ENCODE results near the gene ZNF385D.

Gene ZNF385D

DNA sequence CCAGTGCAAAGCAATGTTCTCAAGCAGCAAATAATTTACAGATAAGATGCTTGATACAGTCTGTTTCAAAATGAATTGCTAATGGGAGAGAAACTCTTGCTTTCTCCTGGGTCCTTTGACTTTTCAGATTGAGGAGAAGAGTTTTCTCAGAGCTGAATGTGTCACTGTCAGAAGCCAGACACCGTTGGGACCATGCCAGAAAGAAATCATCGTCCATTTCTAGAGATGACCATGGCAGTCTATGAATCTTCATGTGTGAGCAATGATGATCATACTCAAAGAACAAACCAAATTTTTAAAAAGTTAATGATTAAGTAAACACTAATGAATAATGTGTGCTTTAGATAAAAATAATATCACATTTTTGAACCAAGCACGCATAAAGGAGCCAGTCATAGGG is 77.6 kb downstream of the ZNF385D start:
- no peak for DNase-seq (ENCODE audit: low read depth)

DNA sequence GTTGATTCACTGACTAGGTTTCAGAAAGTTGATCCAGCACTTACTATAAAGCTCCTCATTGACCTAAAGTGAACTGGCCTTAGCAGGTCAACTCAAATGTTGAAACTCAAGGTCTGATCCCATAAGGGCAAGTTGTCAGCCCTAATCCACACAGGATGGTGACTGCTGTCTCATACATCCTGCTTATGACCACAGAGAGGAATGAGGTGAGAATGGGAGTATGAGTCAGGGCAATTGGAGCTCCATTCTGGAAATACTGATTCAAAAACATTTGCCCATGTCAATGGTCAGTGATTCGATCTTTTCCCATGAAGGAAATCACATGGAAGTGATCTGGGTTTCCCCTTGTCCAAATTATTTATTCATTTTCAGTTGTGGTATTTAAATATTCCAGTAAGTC is 78.7 kb downstream of the ZNF385D start:
- DNase-seq (ENCODE audit: low read depth) = peak; percentile 65

DNA sequence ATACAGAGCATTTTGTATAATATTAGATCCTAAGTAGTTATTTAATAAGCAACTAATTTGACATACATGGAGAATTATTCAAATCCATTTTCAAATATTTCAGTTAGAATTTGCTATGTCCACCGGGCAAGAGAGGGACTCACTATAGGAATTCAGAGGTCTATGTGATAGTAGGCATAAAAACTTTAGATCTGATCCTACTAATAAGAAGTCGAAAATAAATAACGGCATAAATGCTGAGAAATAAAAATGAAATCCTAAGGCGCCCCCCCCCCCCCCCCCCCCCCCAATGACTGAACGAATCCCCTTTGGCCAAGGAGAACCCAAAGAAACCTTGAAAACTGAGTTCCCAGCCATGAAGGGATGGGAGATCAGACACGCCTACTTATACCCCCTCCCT is 80.6 kb downstream of the ZNF385D start:
- no peak for DNase-seq (ENCODE audit: low read depth)

DNA sequence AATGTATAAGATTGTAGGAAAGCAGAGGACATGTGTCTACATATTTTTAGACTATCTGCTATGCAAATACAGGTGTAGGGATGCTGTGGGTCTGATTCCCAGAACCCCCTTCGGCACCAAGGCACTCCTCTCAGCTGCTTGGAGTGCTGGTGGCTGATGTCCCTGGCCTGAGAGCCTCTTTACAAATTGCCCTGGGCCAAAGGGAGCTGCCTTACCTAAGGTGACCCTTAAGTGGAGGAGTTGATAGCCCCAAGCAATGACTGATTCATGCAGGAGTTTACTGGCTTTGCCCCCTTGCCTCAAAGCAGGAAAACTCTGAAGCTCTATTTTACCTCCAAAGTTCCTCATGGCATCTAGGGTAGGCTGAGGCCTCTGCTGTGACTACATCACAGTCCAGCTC is 83.0 kb downstream of the ZNF385D start:
- no peak for DNase-seq (ENCODE audit: low read depth)

DNA sequence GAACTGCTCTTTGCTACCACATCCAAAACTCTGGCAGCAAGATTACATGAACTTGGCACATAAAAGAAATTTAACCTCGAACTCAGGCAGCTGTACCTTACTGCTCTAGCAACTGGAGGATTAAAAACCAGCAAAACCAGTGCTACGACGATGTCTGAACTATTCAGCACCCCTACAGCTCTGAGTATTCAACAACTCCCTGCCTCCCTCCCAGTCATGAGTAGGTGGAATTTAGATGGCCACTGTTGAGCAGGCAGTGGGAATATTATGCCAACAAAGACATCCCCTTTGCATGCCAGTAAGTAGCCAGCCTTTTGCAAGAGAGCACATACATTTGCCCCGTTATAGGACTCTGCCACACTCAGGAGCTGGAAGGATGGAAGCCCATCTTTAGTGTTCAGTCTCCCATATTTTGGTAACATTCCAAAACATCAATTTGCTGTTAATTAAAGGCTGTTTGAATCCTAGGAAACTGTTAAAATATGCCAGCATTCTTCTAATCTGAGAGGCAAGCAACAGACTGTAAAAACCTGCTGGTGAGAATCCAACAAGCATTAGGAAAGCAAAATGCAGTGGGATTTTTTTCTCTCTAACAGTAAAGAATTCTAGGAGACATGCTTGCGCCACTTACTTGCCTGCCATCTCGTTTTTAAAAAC is 85.4 kb downstream of the ZNF385D start:
- DNase-seq (ENCODE audit: low read depth) = no peak

DNA sequence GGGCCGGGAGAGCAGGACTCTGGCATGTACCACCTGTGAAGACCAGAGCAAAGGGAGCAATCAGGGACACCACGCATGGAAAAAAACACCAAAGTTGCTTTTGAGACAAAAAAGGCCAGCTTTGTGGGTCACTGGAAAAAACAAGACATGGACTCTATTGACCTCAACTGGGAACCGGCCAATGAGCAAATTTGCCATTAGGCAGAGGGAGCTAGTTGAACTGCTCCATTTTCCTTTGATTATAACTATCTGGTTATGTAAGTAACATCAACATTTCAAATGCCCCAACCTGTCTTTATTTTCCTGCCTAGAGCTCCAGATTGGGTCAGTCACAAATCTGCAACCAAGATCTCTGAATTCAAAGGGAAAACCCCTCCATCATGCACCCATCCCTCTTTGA is 86.0 kb downstream of the ZNF385D start:
- no peak for DNase-seq (ENCODE audit: low read depth)

DNA sequence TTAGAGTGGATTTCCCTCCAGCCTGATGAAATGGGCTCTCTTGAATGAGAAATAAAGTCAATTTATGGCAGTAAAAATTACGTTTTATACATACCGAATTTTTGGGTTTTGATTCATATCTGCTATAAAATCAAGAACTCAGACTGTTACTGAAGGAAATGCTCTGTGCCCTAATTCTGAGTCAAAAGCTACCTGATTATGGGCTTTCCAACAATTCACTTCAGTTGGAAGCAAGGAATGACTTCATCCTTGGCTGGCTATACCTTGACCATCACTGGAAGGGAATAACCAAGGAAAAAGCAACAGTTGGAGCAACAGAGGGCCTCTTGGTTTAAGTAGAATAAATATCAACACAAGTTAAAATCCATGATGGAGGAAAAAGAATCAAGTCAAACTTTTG is 88.6 kb downstream of the ZNF385D start:
- no peak for DNase-seq (ENCODE audit: low read depth)

DNA sequence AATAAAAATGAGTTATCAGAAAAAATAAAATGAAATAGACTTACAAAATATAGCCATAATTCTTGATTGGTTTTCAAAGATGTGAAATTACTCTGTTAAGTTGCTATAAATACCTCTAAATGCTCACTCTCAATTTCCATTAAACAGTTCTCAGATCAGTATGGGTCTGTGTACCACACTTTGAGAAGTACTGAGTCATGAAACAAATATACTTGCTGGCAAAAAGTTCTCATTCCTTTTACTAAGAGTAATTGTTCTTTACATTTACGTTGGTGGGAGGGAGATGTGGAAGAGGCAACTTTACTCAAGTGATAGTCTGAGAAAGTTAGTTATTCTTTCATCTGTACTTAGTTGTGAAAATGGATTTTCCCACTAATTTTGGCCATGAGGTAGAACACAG is 96.3 kb downstream of the ZNF385D start:
- DNase-seq (ENCODE audit: low read depth) = no peak

DNA sequence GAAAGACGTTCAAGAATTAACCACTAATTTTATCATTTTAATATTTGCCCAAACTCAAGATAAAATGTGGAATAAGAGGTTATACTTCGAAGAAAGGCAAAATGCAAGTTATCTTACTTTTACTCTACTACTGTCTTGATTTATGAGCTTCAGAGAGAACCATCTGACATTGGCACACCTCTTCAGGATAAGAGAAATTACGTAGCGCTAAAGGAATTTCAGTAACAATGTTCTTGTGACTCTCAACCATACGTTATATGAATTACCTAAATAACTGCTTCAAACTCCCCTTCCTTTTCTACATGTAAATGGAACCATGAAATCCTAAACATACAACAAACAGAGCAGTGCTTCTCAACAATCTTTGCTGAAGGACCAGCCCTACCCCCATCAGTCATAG is 96.8 kb downstream of the ZNF385D start:
- DNase-seq (ENCODE audit: low read depth) = no peak

DNA sequence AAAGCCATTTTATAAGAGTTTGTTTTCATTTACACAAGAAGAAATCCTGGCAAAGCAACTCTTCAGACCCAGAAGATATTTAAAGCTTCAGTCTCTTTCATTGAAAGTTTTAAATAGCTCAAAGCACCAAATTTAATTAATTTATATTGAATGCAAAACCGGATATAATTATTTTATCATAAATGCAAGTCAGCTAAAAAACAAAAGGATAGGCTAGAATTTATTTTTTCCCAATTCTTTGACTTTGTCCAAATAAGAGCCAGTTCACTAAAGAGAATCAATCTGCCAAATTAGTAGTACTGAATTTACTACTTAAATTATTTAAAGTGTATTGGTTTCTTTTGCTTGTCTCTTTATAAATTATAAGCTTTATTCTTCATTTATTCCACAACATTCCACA is 101.5 kb downstream of the ZNF385D start:
- no peak for DNase-seq (ENCODE audit: low read depth)

DNA sequence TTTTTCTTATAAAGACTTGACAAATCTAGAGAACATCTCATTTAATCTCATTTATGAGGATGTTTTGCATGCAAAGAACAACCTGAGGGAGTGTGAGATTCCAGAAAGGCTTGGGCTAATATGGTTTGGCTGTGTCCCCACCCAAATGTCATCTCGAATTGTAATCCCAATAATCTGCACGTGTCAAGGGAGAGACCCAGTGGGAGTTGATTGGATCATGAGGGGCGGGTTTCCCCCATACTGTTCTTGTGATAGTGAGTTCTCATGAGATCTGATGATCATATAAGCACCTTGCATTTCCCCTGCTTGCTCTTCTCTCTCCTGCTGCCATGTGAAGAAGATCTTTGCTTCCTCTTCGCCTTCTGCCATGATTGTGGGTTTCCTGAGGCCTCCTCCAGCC is 103.0 kb downstream of the ZNF385D start:
- no peak for DNase-seq (ENCODE audit: low read depth)

DNA sequence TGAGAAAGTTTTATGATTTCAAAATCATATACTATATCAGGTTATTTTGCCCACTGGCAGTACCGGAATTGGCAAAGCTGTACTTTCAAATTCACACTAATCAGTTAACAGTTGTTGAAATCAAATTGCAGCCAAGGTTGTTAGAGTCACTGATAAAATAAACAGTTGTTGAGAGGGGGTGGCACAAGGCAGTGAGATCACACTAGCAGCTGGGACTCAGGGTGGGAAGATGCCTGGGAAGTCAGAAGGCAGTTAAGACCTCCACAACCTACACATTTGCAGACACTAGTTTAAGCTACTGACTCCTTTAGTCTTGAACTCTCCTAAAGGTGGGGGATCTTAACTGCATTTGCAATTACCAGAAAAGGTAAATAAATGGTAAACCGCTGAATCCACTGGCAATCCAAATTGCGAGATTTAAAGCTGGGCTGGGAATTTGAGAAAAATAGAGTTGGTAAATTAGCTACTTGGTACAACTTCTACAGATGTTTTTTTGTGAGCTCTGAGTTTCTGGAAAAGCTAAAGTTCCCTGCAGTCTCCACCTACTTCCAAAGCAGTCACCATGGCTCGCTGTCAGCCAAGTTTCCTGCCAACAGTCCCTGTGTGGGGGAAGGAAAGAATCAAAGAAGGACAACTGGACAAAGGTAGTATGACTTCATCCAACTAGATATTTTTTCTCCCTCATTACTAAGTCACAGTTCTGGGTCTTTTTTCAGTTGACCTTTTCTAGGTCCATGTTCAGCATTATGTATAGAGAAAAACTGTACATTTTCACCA is 105.7 kb downstream of the ZNF385D start:
- DNase-seq (ENCODE audit: low read depth) = no peak

DNA sequence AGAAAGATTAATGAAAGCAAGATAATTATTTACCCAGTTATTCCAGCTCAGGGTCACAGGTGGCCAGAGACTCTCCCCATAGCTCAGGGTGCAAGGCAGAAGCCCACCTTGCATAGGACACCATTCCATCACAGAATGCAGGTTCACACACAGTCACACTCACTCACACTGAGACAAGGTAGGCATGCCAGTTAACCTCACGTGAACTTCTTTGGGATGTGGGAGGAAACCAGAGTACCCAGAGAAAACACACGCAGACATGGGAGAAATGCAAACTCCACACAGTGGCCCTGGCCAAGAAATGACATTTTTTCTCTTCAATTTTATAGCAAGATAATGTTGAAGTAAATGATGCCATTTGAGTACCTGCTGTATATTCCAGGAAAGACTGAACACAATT is 106.7 kb downstream of the ZNF385D start:
- DNase-seq (ENCODE audit: low read depth) = no peak

DNA sequence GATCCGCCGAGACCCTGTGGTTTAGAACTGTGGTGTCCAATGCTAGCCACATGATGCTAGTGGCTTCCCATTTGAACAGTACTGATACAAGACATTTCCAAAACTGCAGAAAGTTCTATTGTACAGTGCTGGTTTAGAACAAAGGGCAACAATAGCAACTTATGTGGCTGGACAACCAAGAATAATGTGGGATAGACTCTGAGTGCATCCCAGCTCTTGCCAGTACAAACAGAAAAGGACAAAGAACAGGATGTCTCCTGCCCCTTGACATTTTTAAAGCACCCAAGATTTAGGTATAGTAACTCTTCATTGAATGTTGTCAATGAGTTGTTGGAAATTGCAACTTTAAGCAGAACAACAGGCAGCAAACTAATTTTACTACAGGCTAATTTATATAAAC is 107.3 kb downstream of the ZNF385D start:
- DNase-seq (ENCODE audit: low read depth) = no peak

DNA sequence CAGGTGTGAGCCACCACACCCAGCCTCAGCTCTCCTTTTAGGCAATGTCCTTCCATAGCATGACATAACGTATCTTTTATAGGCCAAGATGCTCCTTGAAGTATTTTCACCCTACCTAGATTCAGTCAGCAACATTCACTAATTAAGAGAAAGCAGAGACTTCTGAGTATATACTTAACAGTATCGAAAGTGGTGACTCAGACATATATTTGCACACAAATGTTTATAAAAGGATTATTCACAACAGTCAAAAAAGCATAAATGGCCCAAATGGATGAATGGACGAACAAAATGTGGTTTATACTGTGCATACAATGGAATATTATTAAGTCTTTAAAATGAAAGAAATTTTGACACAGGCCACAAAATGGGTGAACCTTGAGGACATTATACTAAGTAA is 108.6 kb downstream of the ZNF385D start:
- DNase-seq (ENCODE audit: low read depth) = peak; percentile 3

DNA sequence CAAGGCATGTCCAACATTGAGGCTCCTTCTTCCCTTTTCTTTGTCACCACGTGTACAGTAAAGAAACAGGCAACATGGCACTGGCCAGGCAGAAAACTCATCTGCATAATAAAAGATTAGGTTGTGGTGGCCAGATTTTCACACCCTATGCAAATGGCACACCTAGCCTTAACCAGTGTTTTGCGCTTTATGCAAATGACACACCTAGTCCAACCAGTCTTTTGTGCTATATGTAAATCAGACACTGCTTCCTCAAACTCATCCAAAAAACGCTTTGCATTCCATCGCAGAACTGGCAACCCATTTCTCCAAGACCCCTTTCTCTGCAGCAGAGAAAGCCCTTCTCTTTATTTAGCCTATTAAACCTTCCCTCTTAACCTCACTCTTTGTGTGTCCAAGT is 109.1 kb downstream of the ZNF385D start:
- DNase-seq (ENCODE audit: low read depth) = no peak

DNA sequence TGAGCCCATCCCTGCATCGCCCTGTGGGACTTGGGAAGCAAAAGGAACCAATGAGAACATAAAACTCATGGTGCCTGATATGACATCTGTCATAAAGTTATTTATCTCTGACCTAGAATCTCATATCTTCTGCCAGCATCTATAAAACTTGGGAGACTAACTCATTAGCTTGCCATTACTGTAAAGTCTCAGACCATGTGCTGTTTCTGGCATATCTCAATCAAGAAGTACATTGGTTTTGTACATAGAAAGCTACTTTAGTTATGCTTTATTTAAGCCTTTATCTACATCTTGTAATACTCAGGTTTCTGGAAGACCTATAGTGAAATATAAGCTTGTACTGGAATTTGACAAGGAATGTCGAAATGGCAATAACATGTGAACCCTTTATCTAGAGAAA is 112.5 kb downstream of the ZNF385D start:
- DNase-seq (ENCODE audit: low read depth) = no peak

DNA sequence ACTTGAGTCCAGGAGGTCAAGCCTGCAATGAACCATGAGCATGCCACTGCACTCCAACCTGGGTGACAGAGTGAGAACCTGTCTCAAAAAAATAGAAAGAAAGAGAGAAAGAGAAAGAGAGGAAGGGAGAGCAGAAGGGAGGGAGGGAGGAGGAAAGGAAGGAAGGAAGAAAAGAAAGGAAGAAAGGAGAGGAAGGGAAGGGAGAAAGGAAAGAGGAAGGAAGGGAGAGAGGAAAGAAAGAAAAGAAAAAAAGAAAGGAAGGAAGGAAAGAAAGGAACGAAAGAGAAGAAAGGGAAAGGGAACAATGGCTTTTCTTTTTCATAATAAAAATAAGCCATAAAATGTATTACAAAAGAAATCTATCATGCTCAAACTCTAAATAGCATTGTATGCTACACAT is 116.9 kb downstream of the ZNF385D start:
- DNase-seq (ENCODE audit: low read depth) = no peak

DNA sequence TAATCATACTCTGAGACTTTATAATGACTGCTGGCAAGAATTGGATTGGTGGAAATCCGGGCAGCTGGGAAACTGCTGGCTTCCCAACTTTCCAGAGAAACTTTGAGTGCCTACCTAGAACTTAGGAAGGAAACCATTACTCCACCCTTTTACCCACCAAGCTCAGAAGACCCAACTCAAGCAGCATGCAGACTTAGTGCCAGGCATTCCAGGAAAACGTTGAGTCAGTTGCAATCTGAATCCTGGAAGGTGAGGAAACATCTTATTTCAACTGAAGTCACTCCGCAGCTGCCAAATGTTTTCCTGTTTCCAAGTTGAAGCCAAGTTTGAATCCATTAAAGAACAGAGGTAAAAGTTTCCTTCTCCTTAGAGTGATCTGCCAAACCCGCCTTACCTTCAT is 126.5 kb downstream of the ZNF385D start:
- no peak for DNase-seq (ENCODE audit: low read depth)

DNA sequence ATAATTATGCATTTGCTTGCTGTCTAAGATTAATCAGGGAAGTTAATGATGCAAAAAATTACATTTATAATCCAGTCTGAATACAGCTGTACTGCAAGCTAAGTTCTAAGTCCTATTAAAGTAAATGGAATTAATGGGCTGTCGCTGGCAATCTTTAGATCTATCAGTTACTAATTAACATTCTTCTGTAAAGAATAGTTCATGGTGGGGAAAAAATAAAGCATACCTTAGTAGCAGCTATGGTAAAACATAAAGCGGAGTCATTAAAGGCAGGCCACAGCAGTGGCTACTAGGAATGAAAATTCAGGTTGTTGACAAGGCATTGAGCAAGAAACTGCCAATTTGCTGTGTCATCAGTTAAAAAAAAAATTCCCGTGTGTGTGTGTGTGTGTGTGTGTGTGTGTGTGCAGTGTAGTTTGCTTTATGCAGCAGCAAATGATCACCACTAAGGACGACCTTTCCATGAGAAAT is 129.8 kb downstream of the ZNF385D start:
- DNase-seq (ENCODE audit: low read depth) = no peak

DNA sequence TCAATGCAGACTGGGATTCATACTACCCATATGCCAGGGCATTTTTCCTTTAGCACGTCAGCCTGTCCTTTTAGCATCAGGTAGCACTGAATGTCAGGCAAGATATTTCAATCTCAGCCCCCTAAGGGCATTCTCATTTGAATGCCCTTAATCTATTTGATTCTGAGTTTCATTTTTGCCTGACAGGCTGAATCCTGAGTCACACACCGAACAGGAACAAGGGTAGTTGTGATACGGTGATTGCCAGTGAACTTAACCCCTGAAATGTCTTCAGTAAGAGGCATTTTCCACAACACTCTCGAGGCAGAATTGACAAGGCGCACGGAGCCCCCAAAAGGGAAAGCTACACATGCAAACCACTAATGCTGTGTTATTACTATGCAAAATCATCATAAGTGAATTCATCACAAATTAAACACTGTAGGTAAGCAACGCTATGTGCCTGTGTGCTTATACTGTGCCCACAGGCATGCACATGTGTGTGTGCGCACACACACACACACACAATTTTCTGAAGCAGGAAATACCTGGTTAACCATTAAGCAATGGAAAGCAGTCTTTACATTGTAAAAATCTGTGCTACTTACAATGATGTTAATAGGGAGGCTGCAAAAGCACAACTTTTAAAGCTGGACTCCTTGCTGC is 130.4 kb downstream of the ZNF385D start:
- no peak for DNase-seq (ENCODE audit: low read depth)

DNA sequence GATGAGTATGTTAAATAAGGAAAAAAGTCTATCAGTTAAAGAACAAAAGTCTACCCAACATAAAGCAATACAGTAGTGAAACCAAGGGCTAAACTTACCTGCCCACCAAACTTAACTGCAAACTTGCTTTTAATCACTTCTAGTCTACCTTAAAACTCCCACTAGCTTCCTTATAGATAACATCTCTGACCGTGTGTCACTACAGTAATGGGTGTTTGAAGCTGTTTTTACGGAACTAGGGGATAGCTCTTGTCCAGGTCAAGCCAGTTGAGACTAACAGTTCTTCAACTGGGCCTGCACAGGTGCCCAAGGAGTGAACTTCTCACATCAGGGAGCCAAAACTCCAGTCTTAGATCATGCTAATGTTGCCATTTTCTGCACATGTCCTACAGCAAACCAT is 132.3 kb downstream of the ZNF385D start:
- DNase-seq (ENCODE audit: low read depth) = no peak

DNA sequence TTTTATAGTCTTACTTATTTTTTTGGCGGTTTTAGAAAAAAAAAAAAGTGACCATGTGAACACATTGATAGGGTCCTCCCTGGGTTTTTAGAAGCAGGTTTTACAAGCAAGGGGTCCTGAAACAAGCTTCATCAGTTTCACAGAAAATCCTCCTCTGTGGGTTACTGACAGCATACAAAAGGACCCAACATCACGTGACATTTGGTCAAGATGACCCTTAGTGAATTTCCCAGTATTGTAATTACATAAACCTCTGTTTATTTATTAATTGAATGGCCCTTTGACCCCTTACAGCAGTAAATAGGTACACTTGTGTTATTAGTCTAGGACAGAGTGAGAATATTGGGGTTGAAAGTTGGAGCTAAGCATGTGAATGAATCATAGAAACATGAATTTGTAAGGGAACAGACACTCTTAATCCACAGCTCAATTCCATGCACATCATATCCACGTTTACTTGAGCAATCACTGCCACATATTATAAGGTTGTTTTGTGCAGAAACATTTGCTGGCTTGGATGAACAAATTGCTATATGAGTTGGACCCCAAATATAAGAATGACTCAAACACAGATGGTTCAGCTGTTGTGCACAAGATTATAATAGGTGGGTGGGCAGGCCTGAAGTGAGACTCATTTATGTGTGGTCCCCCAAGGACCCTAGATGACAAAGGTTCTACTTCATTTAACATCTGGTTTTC is 137.5 kb downstream of the ZNF385D start:
- no peak for DNase-seq (ENCODE audit: low read depth)

All from ELR (cell line).